Measurements from ENCODE around the gene ARHGAP42. TPM values are rescaled to one million over a fixed set of nuclear protein-coding genes. Genes with fewer than 3 reads are reported as not detected.

The ARHGAP42 gene
- total and polyA plus RNA-seq, 10 of the 15 experiments (the other 5 are each of a cell fraction or from before 2014, with no cell fraction given): 1.8 to 6.3 (median 3.2) TPM

DNA sequence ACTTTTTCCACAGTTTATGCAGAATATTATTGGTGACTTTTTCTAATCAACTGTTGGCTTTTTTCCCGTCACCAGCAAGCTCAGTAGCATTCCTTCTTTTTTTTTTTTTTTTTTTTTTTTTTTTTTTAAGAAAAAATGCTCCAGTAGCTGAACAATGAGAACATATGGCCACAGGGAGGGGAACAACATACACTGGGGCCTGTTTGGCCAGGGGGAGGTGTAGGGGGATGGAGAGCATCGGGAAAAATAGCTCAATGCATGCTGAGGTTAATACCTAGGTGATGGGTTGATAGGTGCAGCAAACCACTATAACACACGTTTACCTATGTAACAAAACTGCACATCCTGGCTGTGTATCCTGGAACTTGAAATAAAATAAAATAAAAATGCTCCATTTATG lies 82.5 kb downstream of the ARHGAP42 start:
- RAD21 ChIA-PET (ENCODE audit: unreplicated experiment): no interaction called here
- Histone ChIP-seq H3K4me2 (ENCODE audit: control insufficient read depth, insufficient read depth) (no peak overlapping the region), H3K79me2 (ENCODE audit: control insufficient read depth, insufficient read depth, low read length) (no peaks in the 10 kb centered on the region), H3K4me1 (ENCODE audit: control insufficient read depth, insufficient read depth, low read length) (no peaks in the 10 kb centered on the region), H3K36me3 (ENCODE audit: control insufficient read depth in 2 of 2, insufficient read depth in 2 of 2, low read length in 1 of 2) (no peaks in the 10 kb centered on the region), H3K9me3 (replicated peaks; ENCODE audit: control insufficient read depth, insufficient read depth, low read length) (no peaks in the 10 kb centered on the region), H3K4me3 (no peak overlapping the region), H3K27ac (ENCODE audit: control insufficient read depth, insufficient read depth) (no peak overlapping the region), H3K9ac (ENCODE audit: control insufficient read depth, insufficient read depth, low read length) (no peak overlapping the region), H3K27me3 (replicated peaks in 1 of 2; ENCODE audit: control insufficient read depth in 2 of 2, insufficient read depth in 2 of 2, low read length in 1 of 2) (no peaks in the 10 kb centered on the region), H4K20me1 (ENCODE audit: control insufficient read depth, insufficient read depth) (no peaks in the 10 kb centered on the region), H2AFZ (ENCODE audit: control insufficient read depth, low read depth, low read length) (no peak overlapping the region)
- POLR2A ChIA-PET: no interaction called here
- WGBS (ENCODE audit: insufficient coverage, insufficient replicate concordance, low lambda C conversion rate, missing lambda C conversion rate): 76% methylated on average over 3 of the region's 3 CpGs
- ATAC-seq (no peak), DNase-seq (ENCODE audit: low read depth, low spot score) (no peak), FAIRE-seq (no peak)
- intact Hi-C loops (cut with micrococcal nuclease; ENCODE audit: unreplicated experiment): no loop called here
- CTCF ChIA-PET: interaction anchor here (0.6 to 1.1 kb wide), 3 partner anchors 88 to 1405 kb away, joined by 3 to 7 read pairs (median 4); no protein-coding TSS in a partner anchor
- BruUV-seq (replicated peaks): no TSS peak
- in situ Hi-C loops (cut with MboI): no loop called here
- SMC1A ChIA-PET (ENCODE audit: uncharacterized antibody, unreplicated experiment): no interaction called here
- TF ChIP-seq CBX3 (IDR thresholded peaks at IDR 0.05; ENCODE audit: borderline replicate concordance, low read depth) (no peak), MTA2 (IDR thresholded peaks at IDR 0.05; ENCODE audit: low read depth) (no peak), RAD21 (IDR thresholded peaks at IDR 0.05; ENCODE audit: insufficient read depth, low read depth, low read length) (no peak), SMAD5 (IDR thresholded peaks at IDR 0.05; ENCODE audit: low read depth) (no peak), KDM1A (IDR thresholded peaks at IDR 0.05; ENCODE audit: borderline replicate concordance) (no peak), CREM (IDR thresholded peaks at IDR 0.05; ENCODE audit: low read depth) (no peak), EGR1 (IDR thresholded peaks at IDR 0.05; ENCODE audit: borderline replicate concordance in 1 of 2, low read depth in 2 of 2, low read length in 2 of 2) (no peak), CEBPB (IDR thresholded peaks at IDR 0.05; ENCODE audit: borderline replicate concordance in 1 of 2, low read depth in 2 of 2, low read length in 2 of 2) (no peak), MEF2B (IDR thresholded peaks at IDR 0.05; ENCODE audit: partially characterized antibody, poor library complexity, severe bottlenecking) (no peak), PAX5 (IDR thresholded peaks at IDR 0.05; ENCODE audit: borderline replicate concordance, low read depth, low read length) (no peak), RAD51 (IDR thresholded peaks at IDR 0.05) (no peak), RFX5 (IDR thresholded peaks at IDR 0.05; ENCODE audit: low read depth, low read length) (no peak), ZNF207 (IDR thresholded peaks at IDR 0.05; ENCODE audit: borderline replicate concordance) (no peak)
- TF ChIP-seq, protein P1, sequence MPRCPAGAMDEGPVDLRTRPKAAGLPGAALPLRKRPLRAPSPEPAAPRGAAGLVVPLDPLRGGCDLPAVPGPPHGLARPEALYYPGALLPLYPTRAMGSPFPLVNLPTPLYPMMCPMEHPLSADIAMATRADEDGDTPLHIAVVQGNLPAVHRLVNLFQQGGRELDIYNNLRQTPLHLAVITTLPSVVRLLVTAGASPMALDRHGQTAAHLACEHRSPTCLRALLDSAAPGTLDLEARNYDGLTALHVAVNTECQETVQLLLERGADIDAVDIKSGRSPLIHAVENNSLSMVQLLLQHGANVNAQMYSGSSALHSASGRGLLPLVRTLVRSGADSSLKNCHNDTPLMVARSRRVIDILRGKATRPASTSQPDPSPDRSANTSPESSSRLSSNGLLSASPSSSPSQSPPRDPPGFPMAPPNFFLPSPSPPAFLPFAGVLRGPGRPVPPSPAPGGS (IDR thresholded peaks at IDR 0.05; ENCODE audit: borderline replicate concordance, insufficient read depth, low read depth, low read length, poor library complexity, severe bottlenecking): no peak
- TF ChIP-seq, protein P2, sequence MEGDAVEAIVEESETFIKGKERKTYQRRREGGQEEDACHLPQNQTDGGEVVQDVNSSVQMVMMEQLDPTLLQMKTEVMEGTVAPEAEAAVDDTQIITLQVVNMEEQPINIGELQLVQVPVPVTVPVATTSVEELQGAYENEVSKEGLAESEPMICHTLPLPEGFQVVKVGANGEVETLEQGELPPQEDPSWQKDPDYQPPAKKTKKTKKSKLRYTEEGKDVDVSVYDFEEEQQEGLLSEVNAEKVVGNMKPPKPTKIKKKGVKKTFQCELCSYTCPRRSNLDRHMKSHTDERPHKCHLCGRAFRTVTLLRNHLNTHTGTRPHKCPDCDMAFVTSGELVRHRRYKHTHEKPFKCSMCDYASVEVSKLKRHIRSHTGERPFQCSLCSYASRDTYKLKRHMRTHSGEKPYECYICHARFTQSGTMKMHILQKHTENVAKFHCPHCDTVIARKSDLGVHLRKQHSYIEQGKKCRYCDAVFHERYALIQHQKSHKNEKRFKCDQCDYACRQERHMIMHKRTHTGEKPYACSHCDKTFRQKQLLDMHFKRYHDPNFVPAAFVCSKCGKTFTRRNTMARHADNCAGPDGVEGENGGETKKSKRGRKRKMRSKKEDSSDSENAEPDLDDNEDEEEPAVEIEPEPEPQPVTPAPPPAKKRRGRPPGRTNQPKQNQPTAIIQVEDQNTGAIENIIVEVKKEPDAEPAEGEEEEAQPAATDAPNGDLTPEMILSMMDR (IDR thresholded peaks at IDR 0.05 in 2 of 3, conservative IDR thresholded peaks at IDR 0.05 in 1 of 3; ENCODE audit: control insufficient read depth in 2 of 3, extremely low read depth in 1 of 3, insufficient read depth in 1 of 3, low read depth in 3 of 3, low read length in 3 of 3): no peak
- TF ChIP-seq, protein P3, sequence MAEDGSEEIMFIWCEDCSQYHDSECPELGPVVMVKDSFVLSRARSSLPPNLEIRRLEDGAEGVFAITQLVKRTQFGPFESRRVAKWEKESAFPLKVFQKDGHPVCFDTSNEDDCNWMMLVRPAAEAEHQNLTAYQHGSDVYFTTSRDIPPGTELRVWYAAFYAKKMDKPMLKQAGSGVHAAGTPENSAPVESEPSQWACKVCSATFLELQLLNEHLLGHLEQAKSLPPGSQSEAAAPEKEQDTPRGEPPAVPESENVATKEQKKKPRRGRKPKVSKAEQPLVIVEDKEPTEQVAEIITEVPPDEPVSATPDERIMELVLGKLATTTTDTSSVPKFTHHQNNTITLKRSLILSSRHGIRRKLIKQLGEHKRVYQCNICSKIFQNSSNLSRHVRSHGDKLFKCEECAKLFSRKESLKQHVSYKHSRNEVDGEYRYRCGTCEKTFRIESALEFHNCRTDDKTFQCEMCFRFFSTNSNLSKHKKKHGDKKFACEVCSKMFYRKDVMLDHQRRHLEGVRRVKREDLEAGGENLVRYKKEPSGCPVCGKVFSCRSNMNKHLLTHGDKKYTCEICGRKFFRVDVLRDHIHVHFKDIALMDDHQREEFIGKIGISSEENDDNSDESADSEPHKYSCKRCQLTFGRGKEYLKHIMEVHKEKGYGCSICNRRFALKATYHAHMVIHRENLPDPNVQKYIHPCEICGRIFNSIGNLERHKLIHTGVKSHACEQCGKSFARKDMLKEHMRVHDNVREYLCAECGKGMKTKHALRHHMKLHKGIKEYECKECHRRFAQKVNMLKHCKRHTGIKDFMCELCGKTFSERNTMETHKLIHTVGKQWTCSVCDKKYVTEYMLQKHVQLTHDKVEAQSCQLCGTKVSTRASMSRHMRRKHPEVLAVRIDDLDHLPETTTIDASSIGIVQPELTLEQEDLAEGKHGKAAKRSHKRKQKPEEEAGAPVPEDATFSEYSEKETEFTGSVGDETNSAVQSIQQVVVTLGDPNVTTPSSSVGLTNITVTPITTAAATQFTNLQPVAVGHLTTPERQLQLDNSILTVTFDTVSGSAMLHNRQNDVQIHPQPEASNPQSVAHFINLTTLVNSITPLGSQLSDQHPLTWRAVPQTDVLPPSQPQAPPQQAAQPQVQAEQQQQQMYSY (CRISPR knock-in tag; IDR thresholded peaks at IDR 0.05): no peak
- TF ChIP-seq, protein P4, sequence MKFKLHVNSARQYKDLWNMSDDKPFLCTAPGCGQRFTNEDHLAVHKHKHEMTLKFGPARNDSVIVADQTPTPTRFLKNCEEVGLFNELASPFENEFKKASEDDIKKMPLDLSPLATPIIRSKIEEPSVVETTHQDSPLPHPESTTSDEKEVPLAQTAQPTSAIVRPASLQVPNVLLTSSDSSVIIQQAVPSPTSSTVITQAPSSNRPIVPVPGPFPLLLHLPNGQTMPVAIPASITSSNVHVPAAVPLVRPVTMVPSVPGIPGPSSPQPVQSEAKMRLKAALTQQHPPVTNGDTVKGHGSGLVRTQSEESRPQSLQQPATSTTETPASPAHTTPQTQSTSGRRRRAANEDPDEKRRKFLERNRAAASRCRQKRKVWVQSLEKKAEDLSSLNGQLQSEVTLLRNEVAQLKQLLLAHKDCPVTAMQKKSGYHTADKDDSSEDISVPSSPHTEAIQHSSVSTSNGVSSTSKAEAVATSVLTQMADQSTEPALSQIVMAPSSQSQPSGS (IDR thresholded peaks at IDR 0.05; ENCODE audit: low read length): no peak

Data from GM12878 (cell line).